ENCODE measurements around the gene STYXL1. TPM values are rescaled to one million over a fixed set of nuclear protein-coding genes. Genes with fewer than 3 reads are reported as not detected.
A peak's percentile ranks its signal among the peaks of the same experiment; 100 is the strongest.

STYXL1 gene
- total and polyA plus RNA-seq, 2 experiments from 2014 or later = 28.0 to 39.2 TPM

DNA sequence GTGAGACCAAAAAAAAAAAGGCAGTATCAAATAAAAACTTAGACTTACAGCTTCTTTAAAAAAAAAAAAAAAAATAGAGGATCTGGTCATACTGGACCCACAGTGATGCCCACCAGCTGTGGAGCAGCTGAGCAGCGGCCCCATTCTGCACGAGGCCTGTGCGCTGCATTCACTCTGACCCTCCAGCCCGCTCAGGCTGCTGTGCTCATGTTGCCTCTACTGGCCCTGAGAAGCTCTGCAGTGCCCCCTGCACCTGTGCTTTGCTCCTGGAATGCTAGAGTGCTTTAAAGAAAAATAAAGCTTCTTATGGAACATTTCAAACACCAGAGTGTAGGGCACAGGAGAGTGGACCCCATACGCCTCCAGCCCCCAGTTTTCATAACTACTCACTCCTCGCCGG lies 86.6 kb downstream of the STYXL1 start:
- Histone ChIP-seq H3K9me2 (ENCODE audit: insufficient read depth) (no peaks in the 10 kb centered on the region), H3K27me3 (ENCODE audit: insufficient read depth) (no peaks in the 10 kb centered on the region), H3K4me2 (no peak overlapping the region), H4K20me1 (replicated peaks; ENCODE audit: insufficient read depth) (peaks cover 8% of the 10 kb centered on the region), H3K27ac (ENCODE audit: low read depth) (0 out of 2 replicates have a peak overlapping the region, but pooled peaks have one; percentile 14), H3K4me3 (no peak overlapping the region), H3K36me3 (ENCODE audit: insufficient read depth) (peaks cover 11% of the 10 kb centered on the region; the same call in 1 of the 2 replicates), H3K79me2 (replicated peaks; ENCODE audit: insufficient read depth) (peaks cover 2% of the 10 kb centered on the region; the same call in 1 of the 2 replicates), H3K4me1 (ENCODE audit: insufficient read depth) (peaks cover 5% of the 10 kb centered on the region), H2AFZ (no peak overlapping the region), H3F3A (replicated peaks; ENCODE audit: low read depth) (0 out of 2 replicates have a peak, but pooled peaks cover 4% of the 10 kb centered on the region)
- Mint-ChIP-seq H3K27ac (peak overlapping the region; percentile 66), H3K9me3 (no peaks in the 10 kb centered on the region), H3K36me3 (ENCODE audit: low read depth) (peaks cover 42% of the 10 kb centered on the region), H3K4me1 (peaks cover 23% of the 10 kb centered on the region), H3K4me3 (no peak overlapping the region), H3K27me3 (ENCODE audit: insufficient read depth, low read depth, poor library complexity) (peaks cover 5% of the 10 kb centered on the region)
- TF ChIP-seq STAT1 (IDR thresholded peaks at IDR 0.05; ENCODE audit: unreplicated experiment) = no peak
- TF ChIP-seq, protein P1, sequence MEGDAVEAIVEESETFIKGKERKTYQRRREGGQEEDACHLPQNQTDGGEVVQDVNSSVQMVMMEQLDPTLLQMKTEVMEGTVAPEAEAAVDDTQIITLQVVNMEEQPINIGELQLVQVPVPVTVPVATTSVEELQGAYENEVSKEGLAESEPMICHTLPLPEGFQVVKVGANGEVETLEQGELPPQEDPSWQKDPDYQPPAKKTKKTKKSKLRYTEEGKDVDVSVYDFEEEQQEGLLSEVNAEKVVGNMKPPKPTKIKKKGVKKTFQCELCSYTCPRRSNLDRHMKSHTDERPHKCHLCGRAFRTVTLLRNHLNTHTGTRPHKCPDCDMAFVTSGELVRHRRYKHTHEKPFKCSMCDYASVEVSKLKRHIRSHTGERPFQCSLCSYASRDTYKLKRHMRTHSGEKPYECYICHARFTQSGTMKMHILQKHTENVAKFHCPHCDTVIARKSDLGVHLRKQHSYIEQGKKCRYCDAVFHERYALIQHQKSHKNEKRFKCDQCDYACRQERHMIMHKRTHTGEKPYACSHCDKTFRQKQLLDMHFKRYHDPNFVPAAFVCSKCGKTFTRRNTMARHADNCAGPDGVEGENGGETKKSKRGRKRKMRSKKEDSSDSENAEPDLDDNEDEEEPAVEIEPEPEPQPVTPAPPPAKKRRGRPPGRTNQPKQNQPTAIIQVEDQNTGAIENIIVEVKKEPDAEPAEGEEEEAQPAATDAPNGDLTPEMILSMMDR (conservative IDR thresholded peaks at IDR 0.05; ENCODE audit: low read depth in 2 of 2) = peak; percentile 39 to 53
- ATAC-seq (peak; percentile 81), DNase-seq (ENCODE audit: low spot score) (peak; percentile 65)

DNA sequence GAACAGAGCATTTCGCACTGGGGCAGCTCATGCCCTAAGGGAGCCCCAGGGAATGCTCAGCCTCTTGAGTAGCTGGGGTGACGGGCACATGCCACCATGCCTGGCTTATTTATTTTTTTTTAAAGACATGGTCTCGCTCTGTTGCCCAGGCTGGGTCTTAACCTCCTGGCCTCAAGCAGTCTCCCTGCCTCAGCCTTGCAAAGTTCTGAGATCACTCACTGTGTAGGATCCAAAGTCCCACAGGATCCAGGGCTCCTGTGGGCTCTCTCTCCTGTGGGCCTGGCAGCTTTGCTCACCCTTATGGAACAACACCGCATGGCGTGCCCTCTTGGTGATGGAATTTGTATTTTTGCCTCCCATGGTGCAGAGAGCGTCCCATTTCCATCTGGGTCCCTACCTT lies 87.4 kb downstream of the STYXL1 start:
- ATAC-seq (no peak), DNase-seq (ENCODE audit: low spot score) (no peak)
- Histone ChIP-seq H2AFZ (no peak overlapping the region), H4K20me1 (replicated peaks; ENCODE audit: insufficient read depth) (peaks cover 8% of the 10 kb centered on the region), H3K4me3 (no peak overlapping the region), H3K36me3 (ENCODE audit: insufficient read depth) (peaks cover 11% of the 10 kb centered on the region), H3K4me1 (ENCODE audit: insufficient read depth) (peaks cover 5% of the 10 kb centered on the region), H3K27me3 (ENCODE audit: insufficient read depth) (no peaks in the 10 kb centered on the region), H3K9me2 (ENCODE audit: insufficient read depth) (no peaks in the 10 kb centered on the region), H3K79me2 (replicated peaks; ENCODE audit: insufficient read depth) (no peaks in the 10 kb centered on the region; the same call in 1 of the 2 replicates), H3F3A (replicated peaks; ENCODE audit: low read depth) (0 out of 2 replicates have a peak, but pooled peaks cover 4% of the 10 kb centered on the region), H3K27ac (ENCODE audit: low read depth) (peak overlapping the region; percentile 72; the same call in 1 of the 2 replicates), H3K4me2 (no peak overlapping the region)
- peaks cover 20% of the 10 kb centered on the region for H3K4me1 Mint-ChIP-seq
- no peak overlapping the region for H3K4me3 Mint-ChIP-seq
- peaks cover 47% of the 10 kb centered on the region for H3K36me3 Mint-ChIP-seq (ENCODE audit: low read depth)
- H3K9me3 Mint-ChIP-seq = no peaks in the 10 kb centered on the region
- H3K27ac Mint-ChIP-seq = no peak overlapping the region
- H3K27me3 Mint-ChIP-seq (ENCODE audit: insufficient read depth, low read depth, poor library complexity) = peaks cover 5% of the 10 kb centered on the region
- TF ChIP-seq EZH2phosphoT487 (IDR thresholded peaks at IDR 0.05; ENCODE audit: unreplicated experiment) (no peak), ZNF114 (CRISPR knock-in tag; IDR thresholded peaks at IDR 0.05) (no peak), POLR2AphosphoS5 (IDR thresholded peaks at IDR 0.05; ENCODE audit: low read depth) (no peak), STAT1 (IDR thresholded peaks at IDR 0.05; ENCODE audit: unreplicated experiment) (no peak), CREB1 (CRISPR knock-in tag; IDR thresholded peaks at IDR 0.05; ENCODE audit: low read depth) (no peak), JUNB (IDR thresholded peaks at IDR 0.05; ENCODE audit: unreplicated experiment) (no peak)
- TF ChIP-seq, protein P2, sequence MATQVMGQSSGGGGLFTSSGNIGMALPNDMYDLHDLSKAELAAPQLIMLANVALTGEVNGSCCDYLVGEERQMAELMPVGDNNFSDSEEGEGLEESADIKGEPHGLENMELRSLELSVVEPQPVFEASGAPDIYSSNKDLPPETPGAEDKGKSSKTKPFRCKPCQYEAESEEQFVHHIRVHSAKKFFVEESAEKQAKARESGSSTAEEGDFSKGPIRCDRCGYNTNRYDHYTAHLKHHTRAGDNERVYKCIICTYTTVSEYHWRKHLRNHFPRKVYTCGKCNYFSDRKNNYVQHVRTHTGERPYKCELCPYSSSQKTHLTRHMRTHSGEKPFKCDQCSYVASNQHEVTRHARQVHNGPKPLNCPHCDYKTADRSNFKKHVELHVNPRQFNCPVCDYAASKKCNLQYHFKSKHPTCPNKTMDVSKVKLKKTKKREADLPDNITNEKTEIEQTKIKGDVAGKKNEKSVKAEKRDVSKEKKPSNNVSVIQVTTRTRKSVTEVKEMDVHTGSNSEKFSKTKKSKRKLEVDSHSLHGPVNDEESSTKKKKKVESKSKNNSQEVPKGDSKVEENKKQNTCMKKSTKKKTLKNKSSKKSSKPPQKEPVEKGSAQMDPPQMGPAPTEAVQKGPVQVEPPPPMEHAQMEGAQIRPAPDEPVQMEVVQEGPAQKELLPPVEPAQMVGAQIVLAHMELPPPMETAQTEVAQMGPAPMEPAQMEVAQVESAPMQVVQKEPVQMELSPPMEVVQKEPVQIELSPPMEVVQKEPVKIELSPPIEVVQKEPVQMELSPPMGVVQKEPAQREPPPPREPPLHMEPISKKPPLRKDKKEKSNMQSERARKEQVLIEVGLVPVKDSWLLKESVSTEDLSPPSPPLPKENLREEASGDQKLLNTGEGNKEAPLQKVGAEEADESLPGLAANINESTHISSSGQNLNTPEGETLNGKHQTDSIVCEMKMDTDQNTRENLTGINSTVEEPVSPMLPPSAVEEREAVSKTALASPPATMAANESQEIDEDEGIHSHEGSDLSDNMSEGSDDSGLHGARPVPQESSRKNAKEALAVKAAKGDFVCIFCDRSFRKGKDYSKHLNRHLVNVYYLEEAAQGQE (IDR thresholded peaks at IDR 0.05; ENCODE audit: unreplicated experiment) = no peak
- TF ChIP-seq, protein P3, sequence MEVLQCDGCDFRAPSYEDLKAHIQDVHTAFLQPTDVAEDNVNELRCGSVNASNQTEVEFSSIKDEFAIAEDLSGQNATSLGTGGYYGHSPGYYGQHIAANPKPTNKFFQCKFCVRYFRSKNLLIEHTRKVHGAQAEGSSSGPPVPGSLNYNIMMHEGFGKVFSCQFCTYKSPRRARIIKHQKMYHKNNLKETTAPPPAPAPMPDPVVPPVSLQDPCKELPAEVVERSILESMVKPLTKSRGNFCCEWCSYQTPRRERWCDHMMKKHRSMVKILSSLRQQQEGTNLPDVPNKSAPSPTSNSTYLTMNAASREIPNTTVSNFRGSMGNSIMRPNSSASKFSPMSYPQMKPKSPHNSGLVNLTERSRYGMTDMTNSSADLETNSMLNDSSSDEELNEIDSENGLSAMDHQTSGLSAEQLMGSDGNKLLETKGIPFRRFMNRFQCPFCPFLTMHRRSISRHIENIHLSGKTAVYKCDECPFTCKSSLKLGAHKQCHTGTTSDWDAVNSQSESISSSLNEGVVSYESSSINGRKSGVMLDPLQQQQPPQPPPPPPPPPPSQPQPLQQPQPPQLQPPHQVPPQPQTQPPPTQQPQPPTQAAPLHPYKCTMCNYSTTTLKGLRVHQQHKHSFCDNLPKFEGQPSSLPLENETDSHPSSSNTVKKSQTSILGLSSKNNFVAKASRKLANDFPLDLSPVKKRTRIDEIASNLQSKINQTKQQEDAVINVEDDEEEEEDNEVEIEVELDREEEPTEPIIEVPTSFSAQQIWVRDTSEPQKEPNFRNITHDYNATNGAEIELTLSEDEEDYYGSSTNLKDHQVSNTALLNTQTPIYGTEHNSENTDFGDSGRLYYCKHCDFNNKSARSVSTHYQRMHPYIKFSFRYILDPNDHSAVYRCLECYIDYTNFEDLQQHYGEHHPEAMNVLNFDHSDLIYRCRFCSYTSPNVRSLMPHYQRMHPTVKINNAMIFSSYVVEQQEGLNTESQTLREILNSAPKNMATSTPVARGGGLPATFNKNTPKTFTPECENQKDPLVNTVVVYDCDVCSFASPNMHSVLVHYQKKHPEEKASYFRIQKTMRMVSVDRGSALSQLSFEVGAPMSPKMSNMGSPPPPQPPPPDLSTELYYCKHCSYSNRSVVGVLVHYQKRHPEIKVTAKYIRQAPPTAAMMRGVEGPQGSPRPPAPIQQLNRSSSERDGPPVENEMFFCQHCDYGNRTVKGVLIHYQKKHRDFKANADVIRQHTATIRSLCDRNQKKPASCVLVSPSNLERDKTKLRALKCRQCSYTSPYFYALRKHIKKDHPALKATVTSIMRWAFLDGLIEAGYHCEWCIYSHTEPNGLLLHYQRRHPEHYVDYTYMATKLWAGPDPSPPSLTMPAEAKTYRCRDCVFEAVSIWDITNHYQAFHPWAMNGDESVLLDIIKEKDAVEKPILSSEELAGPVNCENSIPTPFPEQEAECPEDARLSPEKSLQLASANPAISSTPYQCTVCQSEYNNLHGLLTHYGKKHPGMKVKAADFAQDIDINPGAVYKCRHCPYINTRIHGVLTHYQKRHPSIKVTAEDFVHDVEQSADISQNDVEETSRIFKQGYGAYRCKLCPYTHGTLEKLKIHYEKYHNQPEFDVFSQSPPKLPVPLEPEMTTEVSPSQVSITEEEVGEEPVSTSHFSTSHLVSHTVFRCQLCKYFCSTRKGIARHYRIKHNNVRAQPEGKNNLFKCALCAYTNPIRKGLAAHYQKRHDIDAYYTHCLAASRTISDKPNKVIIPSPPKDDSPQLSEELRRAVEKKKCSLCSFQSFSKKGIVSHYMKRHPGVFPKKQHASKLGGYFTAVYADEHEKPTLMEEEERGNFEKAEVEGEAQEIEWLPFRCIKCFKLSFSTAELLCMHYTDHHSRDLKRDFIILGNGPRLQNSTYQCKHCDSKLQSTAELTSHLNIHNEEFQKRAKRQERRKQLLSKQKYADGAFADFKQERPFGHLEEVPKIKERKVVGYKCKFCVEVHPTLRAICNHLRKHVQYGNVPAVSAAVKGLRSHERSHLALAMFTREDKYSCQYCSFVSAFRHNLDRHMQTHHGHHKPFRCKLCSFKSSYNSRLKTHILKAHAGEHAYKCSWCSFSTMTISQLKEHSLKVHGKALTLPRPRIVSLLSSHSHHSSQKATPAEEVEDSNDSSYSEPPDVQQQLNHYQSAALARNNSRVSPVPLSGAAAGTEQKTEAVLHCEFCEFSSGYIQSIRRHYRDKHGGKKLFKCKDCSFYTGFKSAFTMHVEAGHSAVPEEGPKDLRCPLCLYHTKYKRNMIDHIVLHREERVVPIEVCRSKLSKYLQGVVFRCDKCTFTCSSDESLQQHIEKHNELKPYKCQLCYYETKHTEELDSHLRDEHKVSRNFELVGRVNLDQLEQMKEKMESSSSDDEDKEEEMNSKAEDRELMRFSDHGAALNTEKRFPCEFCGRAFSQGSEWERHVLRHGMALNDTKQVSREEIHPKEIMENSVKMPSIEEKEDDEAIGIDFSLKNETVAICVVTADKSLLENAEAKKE (CRISPR knock-in tag; IDR thresholded peaks at IDR 0.05) = no peak

All from GM23338 (cell line).